ENCODE measurements around the gene MGRN1.

MGRN1 gene

DNA sequence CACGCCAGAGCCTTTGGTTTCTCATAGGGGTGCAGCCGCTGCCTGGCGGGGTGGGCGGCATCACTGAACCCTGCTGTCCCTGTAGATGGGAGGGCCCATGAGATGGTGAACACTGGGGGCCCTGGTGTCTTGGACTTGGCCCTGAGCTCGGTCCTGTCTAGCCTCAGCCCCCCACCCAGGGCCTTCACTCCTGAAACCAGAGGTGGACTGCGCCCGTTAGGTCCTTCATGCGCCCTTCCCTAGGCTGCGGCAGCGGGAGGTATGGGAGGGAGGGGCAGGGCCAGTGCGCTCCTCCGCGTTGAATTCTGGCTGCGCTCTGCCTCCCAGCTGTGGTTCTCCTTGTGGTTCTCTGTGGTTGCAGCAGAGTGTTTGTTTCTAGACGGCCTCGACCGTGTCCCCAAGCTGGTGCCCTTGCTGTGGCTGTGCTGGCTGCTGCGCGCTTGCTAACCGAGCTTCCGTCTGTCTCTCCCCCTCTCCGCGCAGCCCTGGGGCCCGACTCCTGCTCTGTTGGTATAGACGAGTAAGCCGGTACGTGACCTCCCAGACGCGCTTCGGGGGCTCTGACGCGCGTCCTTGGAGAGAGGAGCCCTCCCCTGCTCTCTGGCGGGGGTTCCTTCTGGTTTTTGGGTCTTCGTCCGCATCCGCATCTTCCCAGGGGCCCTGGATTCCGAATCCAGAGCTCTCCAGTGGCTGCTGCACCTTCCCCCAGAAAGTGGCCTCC, 61.3 kb downstream of the MGRN1 start:
- no peak for DNase-seq (ENCODE audit: low read depth in 1 of 2, low spot score in 1 of 2)

DNA sequence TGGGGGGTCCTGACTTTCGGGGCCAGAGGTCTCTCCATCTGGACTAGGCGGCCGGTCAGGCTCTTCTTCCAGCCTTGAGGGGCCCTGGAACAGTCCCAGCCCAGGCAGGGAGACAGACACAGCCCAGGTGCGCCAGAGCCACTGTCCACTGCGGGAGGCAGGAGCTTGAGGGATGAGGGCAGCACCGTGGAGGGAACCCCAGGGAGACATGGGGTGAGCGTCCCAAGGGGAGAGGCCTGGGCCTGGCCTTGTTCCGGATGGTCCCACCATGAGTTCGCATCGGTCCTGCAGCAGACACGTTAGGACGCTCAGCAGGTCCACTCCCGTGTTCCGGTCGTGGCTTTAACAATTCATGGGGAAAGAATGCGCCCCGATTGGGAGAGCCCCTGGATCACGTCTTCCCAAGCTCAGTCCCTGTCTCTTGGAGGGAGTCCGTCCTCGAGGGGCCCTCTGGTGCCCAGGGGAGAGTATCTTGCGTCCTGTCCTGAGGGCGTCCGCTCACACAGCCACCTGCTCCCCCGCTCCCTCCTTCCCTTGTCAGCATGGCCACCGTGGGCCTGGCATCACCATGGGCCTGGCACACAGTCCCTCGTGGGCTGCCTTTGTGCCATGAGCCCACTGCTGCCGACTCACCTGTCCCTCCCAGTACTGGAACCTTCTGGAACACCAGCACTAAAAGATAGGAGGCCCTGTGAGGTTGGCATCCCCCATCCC, 62.0 kb downstream of the MGRN1 start:
- no peak for DNase-seq (ENCODE audit: low read depth in 1 of 2, low spot score in 1 of 2)

DNA sequence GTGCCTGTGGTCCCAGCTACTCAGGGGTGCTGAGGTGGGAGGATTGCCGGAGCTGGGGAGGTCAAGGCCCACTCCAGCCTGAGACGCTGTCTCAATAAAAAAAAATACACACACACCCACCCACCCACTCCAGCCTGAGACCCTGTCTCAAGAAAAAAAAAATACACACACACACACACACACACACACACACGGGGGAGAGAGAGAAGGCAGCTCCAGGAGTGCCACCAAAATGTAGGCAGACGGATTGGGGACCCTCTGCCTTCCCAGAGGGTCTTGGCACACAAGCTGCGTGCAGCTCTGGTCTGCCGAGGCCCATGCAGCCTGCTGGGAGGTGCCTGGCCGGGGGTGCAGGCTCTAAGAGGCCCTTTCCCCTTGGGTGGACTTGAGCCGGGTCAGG, 62.8 kb downstream of the MGRN1 start:
- no peak for DNase-seq (ENCODE audit: low read depth in 1 of 2, low spot score in 1 of 2)

DNA sequence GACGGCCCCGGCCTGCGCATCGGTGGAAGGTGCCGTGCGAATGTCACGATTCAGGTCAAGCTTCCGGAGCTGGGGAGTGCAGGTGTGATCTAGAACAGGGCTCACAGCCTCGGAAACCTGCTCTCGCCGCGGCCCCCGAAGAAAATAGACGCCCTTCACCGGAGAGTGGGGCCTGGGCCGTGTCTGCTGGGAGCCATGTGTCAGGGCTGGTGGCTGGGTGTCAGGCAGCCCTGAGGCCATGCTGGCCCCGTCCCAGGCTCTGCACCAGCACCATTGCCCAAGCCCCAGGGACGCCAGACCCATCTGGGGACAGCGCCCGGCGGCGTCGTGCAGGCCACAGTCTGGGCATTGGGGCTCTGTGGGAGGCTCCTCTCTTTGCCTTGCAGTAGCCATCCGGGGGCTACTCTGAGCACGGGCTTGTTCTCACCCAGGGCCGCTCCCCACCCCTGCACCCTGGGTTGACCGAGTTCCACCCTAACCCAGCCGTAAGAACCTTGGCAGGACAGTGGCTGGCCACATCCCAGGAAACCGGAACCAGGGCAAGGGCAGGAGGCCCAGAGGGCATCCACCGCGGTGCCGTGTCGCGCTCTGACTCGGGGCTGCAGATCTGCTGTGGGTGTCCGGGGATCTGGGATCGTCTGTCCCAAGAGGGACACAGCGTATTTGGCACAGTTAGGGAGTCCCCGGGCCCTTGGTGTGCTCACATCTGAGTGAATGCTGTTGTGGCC, 63.5 kb downstream of the MGRN1 start:
- DNase-seq (ENCODE audit: low read depth in 1 of 2, low spot score in 1 of 2): no peak

DNA sequence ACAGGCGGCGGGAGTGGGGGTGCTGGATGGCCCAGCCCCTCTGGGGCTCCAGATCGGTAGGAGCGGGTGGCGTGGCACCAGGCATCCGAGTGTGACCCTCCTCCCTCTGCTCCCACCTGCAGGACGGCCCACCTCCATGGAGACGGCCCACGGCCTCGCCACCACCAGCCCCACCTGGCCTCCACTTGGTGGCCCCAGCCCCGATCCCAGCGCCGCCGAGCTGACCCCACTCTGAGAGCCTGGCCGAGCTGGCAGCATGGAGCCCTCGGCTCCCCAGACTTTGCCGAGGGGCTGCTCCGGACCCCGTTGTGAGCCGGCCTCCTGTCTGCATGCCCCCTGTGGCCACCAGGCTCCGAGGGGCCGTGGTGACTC, 64.0 kb downstream of the MGRN1 start:
- DNase-seq (ENCODE audit: low read depth in 1 of 2, low spot score in 1 of 2): no peak

DNA sequence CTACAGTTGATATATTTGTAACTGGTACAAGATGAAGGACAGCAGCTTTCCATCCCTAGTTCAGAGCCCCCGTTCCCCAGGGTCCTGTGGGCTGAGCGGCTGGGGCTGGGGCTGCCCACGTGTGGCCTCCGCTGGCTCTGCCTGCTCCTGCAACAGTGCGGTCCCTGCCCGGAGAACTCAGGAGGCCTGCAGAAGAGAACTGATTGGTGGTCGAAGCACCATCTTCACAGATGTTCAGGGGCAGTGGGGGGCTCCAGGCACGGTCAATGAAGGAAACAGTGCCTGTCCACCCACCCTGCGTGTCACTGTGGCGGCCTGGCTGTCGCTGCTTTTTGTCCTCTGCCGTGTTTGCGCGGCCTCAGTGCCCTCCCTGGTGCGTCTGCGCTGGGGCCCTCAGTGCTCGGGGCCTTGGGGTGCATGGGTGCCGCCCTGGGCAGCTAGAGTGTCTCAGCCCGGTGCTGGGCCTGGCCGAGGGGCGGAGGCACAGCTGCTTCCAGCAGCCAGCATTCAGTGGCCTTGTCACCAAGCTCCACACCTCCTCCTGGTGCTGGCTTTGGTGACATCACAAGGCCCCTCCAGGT, 64.6 kb downstream of the MGRN1 start:
- DNase-seq (ENCODE audit: low read depth in 1 of 2, low spot score in 1 of 2): no peak

DNA sequence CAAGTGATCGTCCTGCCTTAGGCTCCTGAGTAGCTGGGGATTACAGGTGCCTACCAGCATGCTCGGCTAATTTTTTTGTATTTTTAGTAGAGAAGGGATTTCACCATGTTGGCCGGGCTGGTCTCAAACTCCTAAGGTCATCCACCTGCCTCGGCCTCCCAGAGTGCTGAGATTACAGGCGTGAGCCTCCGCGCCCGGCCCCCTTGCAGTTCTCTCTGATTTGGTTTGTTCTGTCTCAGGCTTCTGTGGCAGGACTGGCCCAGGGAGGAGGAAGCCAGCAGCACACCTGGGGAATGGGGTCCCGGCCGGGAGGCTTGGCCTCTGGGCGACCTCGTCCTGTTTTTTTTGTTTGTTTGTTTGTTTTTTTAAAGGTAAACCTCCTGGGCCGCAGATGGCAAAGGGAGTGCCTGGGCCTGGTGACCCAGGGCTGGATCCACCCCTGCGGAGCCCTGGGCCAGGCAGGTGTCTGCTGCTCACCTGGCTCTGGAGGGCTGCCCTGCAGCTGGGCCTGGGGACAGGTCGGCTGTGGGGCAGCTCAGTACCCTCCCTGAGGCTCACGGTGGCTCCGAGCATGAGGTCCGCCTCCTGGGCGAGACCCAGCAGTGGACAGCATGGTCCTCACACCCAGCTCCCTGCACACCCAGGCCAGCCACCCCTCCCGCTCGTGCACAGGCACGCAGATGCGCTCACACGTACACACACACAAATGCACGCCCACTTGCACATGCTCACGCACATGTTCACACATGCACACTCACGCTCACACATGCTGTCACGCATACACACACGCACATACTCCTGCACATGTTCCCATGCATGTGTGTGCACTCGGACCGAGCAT, 65.5 kb downstream of the MGRN1 start:
- DNase-seq (ENCODE audit: low read depth in 1 of 2, low spot score in 1 of 2): no peak

DNA sequence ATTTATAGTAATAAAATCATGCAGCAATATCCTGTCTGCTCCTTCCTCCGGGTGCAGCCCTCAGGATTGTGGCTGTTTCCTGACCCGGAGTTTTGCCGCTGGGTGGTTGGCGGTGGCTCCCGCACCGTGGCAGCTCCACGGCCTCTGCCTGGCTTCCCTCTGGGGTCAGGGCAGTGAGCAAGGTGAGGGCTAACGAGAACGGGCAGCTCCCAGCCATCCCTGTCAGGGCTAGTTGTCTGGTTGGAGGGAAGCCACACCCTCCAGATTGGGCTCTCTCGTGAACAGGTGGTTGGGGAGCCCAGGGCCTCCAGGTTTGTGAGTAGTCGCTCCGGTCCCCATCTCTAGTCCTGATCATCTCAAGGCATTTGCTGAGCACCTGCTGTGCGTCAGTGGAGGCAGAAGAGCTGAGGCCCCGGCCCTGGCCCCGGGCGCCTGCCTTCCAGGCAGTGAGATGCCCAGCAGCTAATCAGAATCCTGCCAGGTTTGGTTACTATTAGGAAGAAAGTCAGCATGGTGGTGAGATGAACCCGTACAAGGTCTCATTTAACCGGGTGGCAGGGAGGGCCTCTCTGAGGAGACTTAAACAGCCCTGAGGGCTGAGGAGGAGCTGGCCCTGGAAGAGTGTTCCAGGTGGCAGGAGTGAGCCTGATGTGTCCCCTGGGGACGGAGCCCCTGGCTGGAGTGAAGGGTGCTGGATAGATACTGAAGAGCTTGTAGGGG, 66.5 kb downstream of the MGRN1 start:
- no peak for DNase-seq (ENCODE audit: low read depth in 1 of 2, low spot score in 1 of 2)

DNA sequence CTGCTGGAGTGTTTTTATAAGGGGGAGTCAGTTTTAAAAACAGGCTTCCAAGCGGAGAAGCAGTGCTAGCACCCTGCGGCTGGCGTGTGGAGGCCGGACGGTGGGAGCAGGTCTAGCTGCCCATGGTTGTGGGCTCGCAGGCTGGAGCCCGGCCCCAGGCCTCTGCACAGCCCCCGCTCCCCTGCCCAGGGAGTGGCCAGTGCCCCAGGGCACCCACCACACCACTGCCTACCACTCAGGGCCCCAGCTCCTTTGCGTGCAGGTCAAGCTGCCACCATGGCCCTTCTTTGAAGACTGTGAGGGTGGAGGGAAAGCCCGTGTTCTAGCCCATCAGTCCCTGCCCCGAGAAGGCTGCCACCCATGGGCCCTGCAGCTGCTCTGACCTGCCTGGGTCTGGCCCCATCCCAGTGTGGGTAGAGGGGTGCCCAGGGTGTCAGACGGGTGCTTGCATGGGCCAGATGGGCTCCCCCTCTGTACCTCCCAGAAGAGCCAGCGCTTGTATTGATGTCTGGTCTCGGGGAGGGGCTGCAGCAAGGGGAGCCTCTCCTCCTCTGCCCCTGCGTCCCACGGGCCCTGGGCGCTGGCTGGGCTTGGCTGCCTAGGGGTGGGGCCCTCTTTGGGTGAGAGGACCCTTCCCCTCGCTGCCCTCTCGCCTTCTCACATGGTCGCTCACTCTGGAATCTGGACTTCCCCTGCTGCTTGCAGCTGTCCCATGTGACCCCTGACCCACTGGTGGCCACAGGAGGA, 67.2 kb downstream of the MGRN1 start:
- DNase-seq (ENCODE audit: low read depth in 1 of 2, low spot score in 1 of 2): no peak

DNA sequence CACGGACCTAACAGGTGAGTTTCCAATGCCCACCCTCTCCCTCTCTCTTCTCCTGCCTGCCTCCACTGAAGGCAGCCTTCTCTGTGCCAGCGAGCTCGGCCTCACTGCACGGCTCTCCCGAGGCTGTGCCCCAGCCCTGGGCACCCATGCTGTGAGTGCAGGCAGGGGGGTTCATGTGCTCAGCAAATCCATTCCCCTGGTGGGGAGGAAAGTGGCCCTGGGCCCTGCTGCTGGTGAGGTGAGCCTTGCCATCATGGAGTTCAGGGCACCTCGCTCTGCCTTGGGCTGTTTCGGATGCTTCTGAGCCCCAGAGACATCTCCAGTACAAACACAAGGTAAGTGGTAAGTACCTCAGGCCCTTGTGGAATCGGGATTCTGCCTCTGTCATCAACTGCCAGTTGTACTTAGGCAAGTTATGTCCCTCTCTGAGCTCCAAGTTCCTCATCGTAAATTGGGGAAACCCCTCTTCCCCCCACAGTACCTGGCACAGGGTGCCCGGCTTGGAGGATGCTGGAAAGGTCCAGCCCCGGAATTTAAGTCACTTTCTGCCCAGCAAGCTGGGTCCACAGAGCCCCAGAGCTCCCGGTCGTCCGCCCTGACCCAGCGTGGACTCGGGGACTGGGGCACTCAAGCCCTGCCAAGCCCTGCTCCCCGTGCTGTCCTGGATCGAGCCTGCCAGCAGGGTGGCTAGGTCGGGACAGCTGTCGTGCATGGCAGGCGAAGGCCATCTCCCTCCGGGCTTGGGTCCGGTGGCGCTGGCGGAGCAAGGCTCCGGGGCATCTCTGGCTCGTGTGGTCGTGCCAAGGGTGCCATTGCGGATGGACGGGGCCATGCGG, 68.1 kb downstream of the MGRN1 start:
- DNase-seq (ENCODE audit: low read depth in 1 of 2, low spot score in 1 of 2): no peak

DNA sequence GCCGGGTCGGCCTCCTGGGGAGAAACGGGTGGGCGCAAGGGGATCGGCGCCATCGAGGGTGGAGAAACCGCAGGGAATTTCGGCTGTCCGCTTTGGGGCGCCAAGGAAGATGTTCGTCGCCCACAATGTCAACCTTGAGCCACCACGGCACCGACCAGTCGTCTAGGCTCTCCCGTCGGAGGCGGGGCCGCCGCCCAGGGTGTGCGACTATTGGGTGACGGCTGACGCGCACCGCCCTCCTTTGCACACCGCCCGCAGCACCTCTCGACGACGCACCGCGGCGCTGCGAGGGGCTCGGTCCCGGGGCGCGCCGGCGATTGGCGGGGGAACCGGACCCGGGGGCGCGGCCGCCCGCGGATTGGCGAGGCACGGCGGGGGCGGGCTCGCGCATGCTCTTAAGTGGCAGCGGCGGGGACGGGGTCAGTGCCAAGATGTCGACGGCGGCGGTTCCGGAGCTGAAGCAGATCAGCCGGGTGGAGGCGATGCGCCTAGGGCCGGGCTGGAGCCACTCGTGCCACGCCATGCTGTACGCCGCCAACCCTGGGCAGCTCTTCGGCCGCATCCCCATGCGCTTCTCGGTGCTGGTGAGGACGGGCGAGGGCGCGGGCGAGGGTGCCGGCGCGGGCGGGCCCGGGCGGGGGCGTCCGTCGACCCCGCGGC, 68.8 kb downstream of the MGRN1 start, which contains the start of gene NUDT16L1:
TSS of gene NUDT16L1 (plus strand) at position 267 of the 660 bp plus-strand sequence. CDS start at position 432, 165 bp downstream.
- peak; percentile 97 for DNase-seq (ENCODE audit: low read depth in 1 of 2, low spot score in 1 of 2)

DNA sequence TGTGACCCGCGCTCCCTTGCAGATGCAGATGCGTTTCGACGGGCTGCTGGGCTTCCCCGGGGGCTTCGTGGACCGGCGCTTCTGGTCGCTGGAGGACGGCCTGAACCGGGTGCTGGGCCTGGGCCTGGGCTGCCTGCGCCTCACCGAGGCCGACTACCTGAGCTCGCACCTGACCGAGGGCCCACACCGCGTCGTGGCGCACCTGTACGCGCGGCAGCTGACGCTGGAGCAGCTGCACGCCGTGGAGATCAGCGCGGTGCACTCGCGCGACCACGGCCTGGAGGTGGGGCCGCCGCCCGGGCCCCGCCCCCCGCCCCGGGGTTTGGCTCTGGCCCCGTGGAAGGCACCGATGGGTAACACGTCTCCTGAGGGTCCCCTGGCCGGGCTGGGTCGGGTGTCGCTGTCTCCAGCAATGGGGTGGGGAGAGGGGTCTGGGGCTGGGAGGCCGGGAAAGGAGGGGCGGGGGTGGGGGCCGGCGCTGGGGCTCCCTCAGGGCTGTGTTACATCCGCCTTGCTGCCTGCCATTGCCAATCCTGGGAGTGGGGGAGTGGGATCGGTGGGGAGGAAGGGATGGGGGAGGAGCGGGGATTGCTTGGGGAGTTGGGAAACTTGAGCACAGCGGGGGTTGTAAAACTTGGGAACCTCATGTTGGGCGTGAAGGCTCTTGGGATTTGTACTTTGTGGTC, 69.5 kb downstream of the MGRN1 start:
- peak in 1 of 2 donors; percentile 38 for DNase-seq (ENCODE audit: low read depth in 1 of 2, low spot score in 1 of 2)

DNA sequence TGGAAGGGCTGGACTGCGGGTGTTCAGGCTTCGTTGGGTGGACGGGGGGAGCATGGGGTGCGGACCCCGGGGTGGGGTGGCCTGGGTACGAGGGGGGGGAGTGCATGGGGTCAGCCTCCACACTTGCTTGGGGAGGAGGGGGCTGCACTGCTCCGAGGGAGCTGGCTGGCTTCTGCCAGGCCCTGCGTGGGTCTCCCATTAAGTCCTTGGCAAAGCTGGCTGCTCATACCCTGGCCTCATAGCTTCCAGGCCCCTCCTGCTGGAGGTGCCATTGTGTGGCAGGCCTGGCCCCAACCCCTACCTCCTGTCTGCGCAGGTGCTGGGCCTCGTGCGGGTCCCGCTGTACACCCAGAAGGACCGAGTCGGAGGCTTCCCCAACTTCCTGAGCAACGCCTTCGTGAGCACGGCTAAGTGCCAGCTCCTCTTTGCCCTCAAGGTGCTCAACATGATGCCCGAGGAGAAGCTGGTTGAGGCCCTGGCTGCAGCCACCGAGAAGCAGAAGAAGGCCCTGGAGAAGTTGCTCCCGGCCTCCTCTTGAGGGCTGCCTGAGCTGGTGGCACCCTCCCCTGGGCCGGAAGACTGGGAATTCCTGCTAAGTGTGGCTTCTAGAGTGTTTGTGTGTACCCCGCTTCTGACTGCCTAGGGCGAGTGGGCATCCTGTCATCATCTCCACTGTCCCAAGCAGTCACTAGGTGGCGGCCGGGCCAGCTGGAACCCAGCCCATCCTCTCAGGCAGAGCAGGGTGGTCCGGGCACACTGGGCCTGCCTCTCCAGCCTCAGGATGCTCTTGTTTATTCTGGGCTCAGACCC, 70.2 kb downstream of the MGRN1 start:
- DNase-seq (ENCODE audit: low read depth in 1 of 2, low spot score in 1 of 2): no peak

DNA sequence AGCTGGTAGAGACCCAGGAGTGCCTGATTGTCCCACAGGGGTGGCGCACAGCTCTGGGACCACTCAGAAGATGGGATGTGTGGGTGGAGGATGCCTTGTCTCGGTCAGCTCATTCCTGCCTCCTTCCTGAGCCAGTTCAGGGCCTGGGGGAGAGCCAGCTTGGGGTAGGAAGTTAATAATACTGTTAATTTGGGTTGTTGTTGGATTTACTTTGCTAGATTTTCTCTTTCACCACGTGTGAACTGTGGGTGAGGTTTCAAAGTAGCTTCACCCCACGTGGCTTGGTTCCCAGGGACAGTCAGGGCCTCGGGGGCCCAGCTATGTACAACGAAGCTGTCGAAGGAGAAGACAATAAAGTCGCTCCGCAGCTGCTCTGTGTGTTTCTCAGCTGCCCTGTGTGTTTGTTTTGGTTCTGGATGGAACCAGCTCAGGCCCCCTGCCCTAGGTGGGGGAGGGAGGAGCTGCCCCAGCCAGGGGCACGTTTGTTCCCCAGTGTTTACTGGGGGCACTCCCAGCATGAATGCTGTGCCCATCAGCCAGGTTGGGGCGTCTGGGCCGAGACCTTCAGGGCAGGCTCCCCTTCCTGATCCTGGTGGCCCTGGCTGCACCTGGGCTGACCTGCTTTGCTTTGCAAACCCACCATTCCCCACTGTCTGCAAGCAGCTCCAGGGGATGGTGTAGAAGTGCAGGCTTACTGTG, 71.0 kb downstream of the MGRN1 start:
- no peak for DNase-seq (ENCODE audit: low read depth in 1 of 2, low spot score in 1 of 2)

DNA sequence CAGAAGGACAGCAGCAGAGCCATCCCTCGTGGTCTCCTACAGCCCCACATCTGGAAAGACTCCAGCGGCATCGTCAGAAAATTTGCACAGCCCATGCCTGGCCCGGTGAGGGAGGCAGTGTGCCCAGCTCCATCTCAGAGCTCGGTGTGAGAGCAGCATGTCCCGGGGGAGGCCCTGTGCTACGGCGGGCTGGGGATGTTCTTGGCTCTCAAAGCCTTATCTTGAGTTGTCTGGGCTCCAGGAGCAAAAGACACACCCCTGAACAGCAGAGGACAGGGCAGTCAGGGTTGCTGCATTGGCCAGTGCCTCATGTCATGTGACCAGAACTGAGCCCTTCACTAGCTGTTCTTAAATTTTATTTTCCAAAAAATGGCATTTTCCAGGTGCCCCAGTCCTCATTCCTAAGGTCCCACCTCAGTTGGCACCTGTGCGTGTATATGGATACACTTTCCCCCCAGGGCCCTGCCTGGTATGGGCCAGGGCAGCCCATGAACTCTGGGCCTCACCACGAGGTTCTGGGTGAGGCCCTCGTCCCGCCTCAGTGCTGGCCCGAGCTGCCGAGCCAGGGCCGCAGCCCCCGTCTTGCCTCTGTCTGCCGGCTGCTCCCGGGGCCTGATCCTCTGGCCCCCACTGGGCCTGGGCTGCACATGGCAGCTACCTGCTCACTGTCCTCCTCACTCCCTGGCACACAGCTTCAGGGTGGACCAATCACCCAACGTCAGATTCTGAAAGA, 71.7 kb downstream of the MGRN1 start:
- DNase-seq (ENCODE audit: low read depth in 1 of 2, low spot score in 1 of 2): no peak

Measured in stimulated activated CD4-positive, alpha-beta T cell treated with anti-CD3 and anti-CD28 coated beads, Interleukin-15, amount 100 ng/mL, for 1 hour (primary cell).